GM23338 (cell line): ENCODE measurements around the gene UQCC5. TPM values are rescaled to one million over a fixed set of nuclear protein-coding genes. Genes with fewer than 3 reads are reported as not detected.

Source experiments
- ATAC-seq: fragments of 200-7000 bp; cut with Tn5 transposase; 3 replicates; pipeline ENCODE4 v1.9.1; 2020
- DNase-seq: peaks from one replicate; pipeline ENCODE4 v3.0.0-alpha.2; 2015; ENCODE audit warnings: low spot score
- H2AFZ ChIP-seq: fragments of 200-600 bp; sonication (generic); 2 replicates; pipeline ENCODE4 v1.8.0; 2016; ENCODE audit warnings: antibody characterized with exemption, mild to moderate bottlenecking, moderate library complexity
- H3F3A ChIP-seq: fragments of 200-600 bp; sonication (generic); replicated peaks from 2 replicates; pipeline ENCODE4 v1.8.0; 2017; ENCODE audit warnings: antibody characterized with exemption, mixed run types, low read depth
- H3K27ac ChIP-seq: fragments of 200-600 bp; sonication (generic); 2 replicates; pipeline ENCODE4 v1.6.1; 2016; ENCODE audit warnings: low read depth
- H3K27me3 ChIP-seq: fragments of 200-600 bp; sonication (generic); 2 replicates; pipeline ENCODE4 v1.8.0; 2016; ENCODE audit warnings: mild to moderate bottlenecking, mixed run types, moderate library complexity; ENCODE audit not compliant: insufficient read depth
- H3K36me3 ChIP-seq: fragments of 200-600 bp; sonication (generic); 2 replicates; pipeline ENCODE4 v1.8.0; 2016; ENCODE audit warnings: mild to moderate bottlenecking; ENCODE audit not compliant: insufficient read depth
- H3K4me1 ChIP-seq: fragments of 200-600 bp; sonication (generic); 2 replicates; pipeline ENCODE4 v1.8.0; 2016; ENCODE audit warnings: mild to moderate bottlenecking, moderate library complexity; ENCODE audit not compliant: insufficient read depth
- H3K4me2 ChIP-seq: fragments of 200-600 bp; sonication (generic); 2 replicates; pipeline ENCODE4 v1.7.1; 2017; ENCODE audit warnings: mixed run types
- H3K4me3 ChIP-seq: fragments of 200-600 bp; sonication (generic); 2 replicates; pipeline ENCODE4 v1.6.1; 2016; ENCODE audit warnings: mixed run types
- H3K79me2 ChIP-seq: fragments of 200-600 bp; sonication (generic); replicated peaks from 2 replicates; pipeline ENCODE4 v1.8.0; 2017; ENCODE audit warnings: mild to moderate bottlenecking; ENCODE audit not compliant: insufficient read depth
- H3K9me2 ChIP-seq: fragments of 200-600 bp; sonication (generic); 2 replicates; pipeline ENCODE4 v1.8.0; 2017; ENCODE audit not compliant: insufficient read depth
- H4K20me1 ChIP-seq: fragments of 200-600 bp; sonication (generic); replicated peaks from 2 replicates; pipeline ENCODE4 v1.8.0; 2017; ENCODE audit warnings: mild to moderate bottlenecking; ENCODE audit not compliant: insufficient read depth
- H3K27ac Mint-ChIP-seq: 2 replicates; pipeline ENCODE4 v1.8.0; 2020; ENCODE audit warnings: inconsistent platforms, mild to moderate bottlenecking, moderate library complexity, mixed read lengths
- H3K27me3 Mint-ChIP-seq: 3 replicates; pipeline ENCODE4 v1.8.0; 2022; ENCODE audit warnings: low read depth, mild to moderate bottlenecking, moderate library complexity, mixed read lengths, inconsistent platforms; ENCODE audit not compliant: insufficient read depth, poor library complexity
- H3K36me3 Mint-ChIP-seq: 3 replicates; pipeline ENCODE4 v1.8.0; 2021; ENCODE audit warnings: low read depth, mild to moderate bottlenecking, inconsistent platforms, moderate library complexity, mixed read lengths
- H3K4me1 Mint-ChIP-seq: 3 replicates; pipeline ENCODE4 v1.8.0; 2020; ENCODE audit warnings: mild to moderate bottlenecking, inconsistent platforms, mixed read lengths
- H3K4me3 Mint-ChIP-seq: 3 replicates; pipeline ENCODE4 v1.8.0; 2021; ENCODE audit warnings: moderate library complexity, mild to moderate bottlenecking, inconsistent platforms, mixed read lengths
- H3K9me3 Mint-ChIP-seq: 3 replicates; pipeline ENCODE4 v1.8.0; 2020; ENCODE audit warnings: moderate library complexity, mild to moderate bottlenecking, inconsistent platforms, mixed read lengths
- CREB1 ChIP-seq: fragments of 250-450 bp; sonication (Bioruptor Pico); IDR thresholded peaks from 2 replicates; pipeline ENCODE4 v1.5.0; 2020; ENCODE audit warnings: low read depth, mild to moderate bottlenecking, moderate library complexity
- CTCF ChIP-seq, 2 experiments: fragments of 200-600 bp in 1 of 2; sonication (generic) in 1 of 2; conservative IDR thresholded peaks; 2 replicates each; pipeline versions ENCODE4 v1.5.1 to v1.6.1; 2016 to 2017; ENCODE audit warnings: antibody characterized with exemption in 2 of 2, low read depth in 2 of 2, mild to moderate bottlenecking in 2 of 2, moderate library complexity in 1 of 2
- ETS1 ChIP-seq: IDR thresholded peaks from 2 replicates; pipeline ENCODE4 v1.6.1; 2016; ENCODE audit warnings: antibody characterized with exemption
- EZH2 ChIP-seq: fragments of 200-600 bp; sonication (generic); IDR thresholded peaks from one replicate; pipeline ENCODE4 v1.8.0; 2017; ENCODE audit warnings: antibody characterized with exemption, mild to moderate bottlenecking, low read depth; ENCODE audit not compliant: unreplicated experiment
- EZH2phosphoT487 ChIP-seq: fragments of 200-600 bp; sonication (generic); IDR thresholded peaks from one replicate; pipeline ENCODE4 v1.8.1; 2018; ENCODE audit warnings: antibody characterized with exemption; ENCODE audit not compliant: unreplicated experiment
- JUNB ChIP-seq: IDR thresholded peaks from one replicate; pipeline ENCODE4 v1.6.1; 2016; ENCODE audit warnings: antibody characterized with exemption; ENCODE audit not compliant: unreplicated experiment
- NANOG ChIP-seq: IDR thresholded peaks from 2 replicates; pipeline ENCODE4 v1.6.1; 2016; ENCODE audit warnings: antibody characterized with exemption, borderline replicate concordance
- POLR2AphosphoS5 ChIP-seq: IDR thresholded peaks from 2 replicates; pipeline ENCODE4 v1.6.1; 2016; ENCODE audit warnings: antibody characterized with exemption, low read depth
- REST ChIP-seq: IDR thresholded peaks from one replicate; pipeline ENCODE4 v1.6.1; 2018; ENCODE audit warnings: antibody characterized with exemption; ENCODE audit not compliant: unreplicated experiment
- STAT1 ChIP-seq: IDR thresholded peaks from one replicate; pipeline ENCODE4 v1.6.1; 2016; ENCODE audit warnings: antibody characterized with exemption; ENCODE audit not compliant: unreplicated experiment
- ZNF114 ChIP-seq: fragments of 250-450 bp; sonication (Bioruptor Pico); IDR thresholded peaks from 2 replicates; pipeline ENCODE4 v1.5.0; 2020; ENCODE audit warnings: mild to moderate bottlenecking, moderate library complexity
- ZNF331 ChIP-seq: fragments of 250-450 bp; sonication (Bioruptor Pico); IDR thresholded peaks from 2 replicates; pipeline ENCODE4 v1.5.0; 2020; ENCODE audit warnings: low read depth, mild to moderate bottlenecking, moderate library complexity
- ZNF462 ChIP-seq: fragments of 250-450 bp; sonication (Bioruptor Pico); IDR thresholded peaks from 2 replicates; pipeline ENCODE4 v1.5.0; 2020; ENCODE audit warnings: mild to moderate bottlenecking, moderate library complexity
- polyA plus RNA-seq: library from polyadenylated mRNA; unstranded; fragments of >200 nt; fragmentation: Nextera tagmentation; extraction: Ambion mirVana; gene quantifications from 2 replicates; pipeline ENCODE4 v1.2.1, GENCODE V29; 2016
- total RNA-seq: library from RNA; depleted of rRNA; stranded (reverse); fragments of >200 nt; shearing (Covaris generic); gene quantifications from 2 replicates; pipeline ENCODE4 v1.2.3, GENCODE V29; 2014

Gene UQCC5
- total and polyA plus RNA-seq, 2 experiments from 2014 or later, result 2.6 to 156 TPM

GRCh38 chr3:52523386-52524257 is 12.8 kb upstream of the UQCC5 start:
- Histone ChIP-seq H3K27me3 (no peaks in the 10 kb centered on the region), H3K27ac (no peak overlapping the region), H3K36me3 (peaks cover 10% of the 10 kb centered on the region; the same call in 1 of the 2 replicates), H2AFZ (no peak overlapping the region), H3K9me2 (no peaks in the 10 kb centered on the region), H3F3A (0 out of 2 replicates have a peak, but pooled peaks cover 2% of the 10 kb centered on the region), H3K4me3 (no peak overlapping the region), H3K4me2 (no peak overlapping the region), H3K4me1 (no peaks in the 10 kb centered on the region), H3K79me2 (no peaks in the 10 kb centered on the region), H4K20me1 (no peaks in the 10 kb centered on the region; the same call in 1 of the 2 replicates)
- no peaks in the 10 kb centered on the region; the same call in 2 of the 3 replicates for H3K4me1 Mint-ChIP-seq
- H3K27ac Mint-ChIP-seq, result peak overlapping the region; percentile 44; the same call in 1 of the 2 replicates
- H3K27me3 Mint-ChIP-seq, result peaks cover 7% of the 10 kb centered on the region
- H3K4me3 Mint-ChIP-seq, result no peak overlapping the region
- no peaks in the 10 kb centered on the region for H3K9me3 Mint-ChIP-seq
- DNase-seq (no peak), ATAC-seq (no peak)
- TF ChIP-seq EZH2phosphoT487 (no peak), POLR2AphosphoS5 (no peak), NANOG (no peak), REST (no peak), CTCF (conservative IDR thresholded peaks at IDR 0.05; ENCODE audit: low read depth in 2 of 2) (no peak), STAT1 (no peak), ZNF114 (CRISPR knock-in tag) (no peak), ETS1 (no peak), CREB1 (no peak), ZNF462 (CRISPR knock-in tag) (no peak), ZNF331 (CRISPR knock-in tag) (no peak), EZH2 (no peak), JUNB (no peak)
- peaks cover 41% of the 10 kb centered on the region for H3K36me3 Mint-ChIP-seq
